Psoas muscle (tissue), 8 donors: Measurements from ENCODE around the gene MET. TPM values are rescaled to one million over a fixed set of nuclear protein-coding genes. Genes with fewer than 3 reads are reported as not detected.
A peak's percentile ranks its signal among the peaks of the same experiment; 100 is the strongest.

Experiments used
- ATAC-seq, 4 donors: fragments of 200-7000 bp; cut with Tn5 transposase; one replicate each; pipeline ENCODE4 v1.9.1; 2020; ENCODE audit warnings: moderate library complexity in 3 of 4, mild to moderate bottlenecking in 2 of 4
- DNase-seq, 2 donors: peaks; one replicate each; pipeline ENCODE4 v3.0.0-alpha.2; 2020
- H3K27ac ChIP-seq: fragments of 200-600 bp; one replicate; pipeline ENCODE4 v1.8.0; 2022
- H3K27me3 ChIP-seq, 3 donors: fragments of 200-600 bp in 1 of 3; one replicate each; pipeline versions ENCODE4 v1.6.1 to v1.8.0; 2013 to 2022; ENCODE audit warnings: low read length in 2 of 3, mild to moderate bottlenecking in 2 of 3, moderate library complexity in 1 of 3; ENCODE audit not compliant: insufficient read depth in 3 of 3
- H3K36me3 ChIP-seq, 2 donors: fragments of 200-600 bp in 1 of 2; one replicate each; pipeline versions ENCODE4 v1.6.1 to v1.8.0; 2013 to 2022; ENCODE audit warnings: low read depth in 1 of 2, mild to moderate bottlenecking in 1 of 2, moderate library complexity in 1 of 2; ENCODE audit not compliant: insufficient read depth in 1 of 2
- H3K4me1 ChIP-seq: fragments of 200-600 bp; one replicate; pipeline ENCODE4 v1.8.0; 2022
- H3K4me3 ChIP-seq: fragments of 200-600 bp; one replicate; pipeline ENCODE4 v1.8.0; 2022; ENCODE audit warnings: mild to moderate bottlenecking
- H3K9me3 ChIP-seq: fragments of 200-600 bp; one replicate; pipeline ENCODE4 v1.8.0; 2022
- WGBS, 3 donors: extraction: QIAGEN DNeasy Blood & Tissue Kit; methylation state at CpG; one replicate each; pipeline versions ENCODE4 v1.1.6 to v1.1.7; 2013; 5-methylcytosine and 5-hydroxymethylcytosine counted together
- intact Hi-C, 2 donors: fragments of 100-400 bp; cut with DNase I; formaldehyde crosslinking; loops; one replicate each; pipeline versions ENCODE4 v1.11.0 to v1.14.2; 2022
- polyA plus RNA-seq, 3 donors: library from polyadenylated mRNA; stranded (reverse); fragments of 200-250 nt; gene quantifications; one replicate each; pipeline ENCODE4 v1.2.3, GENCODE V29; 2013
- total RNA-seq, 4 donors: library from RNA; stranded (reverse); fragmentation: NEBNext Ultra II Directional in 2 of 4; extraction: Animal tissue kit (Norgen Biotek cat#: 25700) in 2 of 4; gene quantifications; one replicate each; pipeline versions ENCODE4 v1.2.1 to v1.2.4, GENCODE V29; 2021 to 2023
- TF ChIP-seq, protein P1 (sequence below): fragments of 200-600 bp; IDR thresholded peaks from one replicate; pipeline ENCODE4 v1.8.0; 2022; ENCODE audit warnings: antibody characterized with exemption
- donor health status: healthy with polysubstance abuse.
- donor health status: DM: no; HTN: no; CAD: no; lungs with moderate emphysema.
- donor health status: Bipolar disorder and iron deficiency.
- donor health status: healthy.
- donor health status: DM: yes; HTN: yes; CAD: no.
- donor health status: DM: no; HTN: no; CAD: no.
- donor health status: DM: no; HTN: no; CAD: no.
- donor health status: DM: yes; HTN: yes; CAD: no.

The MET gene
- total and polyA plus RNA-seq, 7 donors = 5.9 to 84.1 (median 23.2) TPM

DNA sequence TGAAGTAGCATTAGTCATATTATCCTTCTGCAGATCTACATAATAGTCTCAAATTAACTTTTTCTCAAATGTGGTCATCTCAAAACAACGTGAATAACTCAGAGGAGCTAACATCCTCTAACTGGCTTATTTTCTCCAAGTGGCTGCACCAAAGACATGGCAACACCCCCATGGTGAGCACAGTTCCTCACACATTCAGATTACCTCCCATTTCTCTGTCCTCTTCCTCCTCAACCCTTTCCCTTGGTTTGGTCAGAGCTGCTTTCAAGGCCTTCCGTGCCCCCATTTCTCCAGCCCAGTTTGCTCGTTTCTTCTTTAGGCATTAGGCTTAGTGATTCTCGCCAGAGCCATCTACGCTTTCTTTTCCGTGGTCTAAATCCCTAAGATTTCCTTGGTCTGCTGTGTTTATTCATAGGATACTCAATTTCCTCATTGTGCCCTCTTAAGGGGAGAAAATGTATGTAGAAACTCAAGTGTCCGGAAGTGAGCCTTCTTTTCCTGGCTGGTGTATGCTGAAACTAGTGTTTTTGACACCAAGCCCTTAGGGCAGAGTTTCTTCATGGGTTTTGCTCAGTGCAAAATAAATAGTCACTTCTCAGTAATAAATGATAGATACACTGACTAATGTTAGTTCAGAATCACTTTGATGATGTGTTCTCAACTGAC, 2.6 kb downstream of the MET start:
- Histone ChIP-seq H3K27me3 (no peaks in the 10 kb centered on the region), H3K4me3 (peak overlapping the region; percentile 81), H3K27ac (peak overlapping the region; percentile 93), H3K36me3 (no peaks in the 10 kb centered on the region), H3K9me3 (no peaks in the 10 kb centered on the region), H3K4me1 (peaks cover 27% of the 10 kb centered on the region)
- TF ChIP-seq, protein P1, sequence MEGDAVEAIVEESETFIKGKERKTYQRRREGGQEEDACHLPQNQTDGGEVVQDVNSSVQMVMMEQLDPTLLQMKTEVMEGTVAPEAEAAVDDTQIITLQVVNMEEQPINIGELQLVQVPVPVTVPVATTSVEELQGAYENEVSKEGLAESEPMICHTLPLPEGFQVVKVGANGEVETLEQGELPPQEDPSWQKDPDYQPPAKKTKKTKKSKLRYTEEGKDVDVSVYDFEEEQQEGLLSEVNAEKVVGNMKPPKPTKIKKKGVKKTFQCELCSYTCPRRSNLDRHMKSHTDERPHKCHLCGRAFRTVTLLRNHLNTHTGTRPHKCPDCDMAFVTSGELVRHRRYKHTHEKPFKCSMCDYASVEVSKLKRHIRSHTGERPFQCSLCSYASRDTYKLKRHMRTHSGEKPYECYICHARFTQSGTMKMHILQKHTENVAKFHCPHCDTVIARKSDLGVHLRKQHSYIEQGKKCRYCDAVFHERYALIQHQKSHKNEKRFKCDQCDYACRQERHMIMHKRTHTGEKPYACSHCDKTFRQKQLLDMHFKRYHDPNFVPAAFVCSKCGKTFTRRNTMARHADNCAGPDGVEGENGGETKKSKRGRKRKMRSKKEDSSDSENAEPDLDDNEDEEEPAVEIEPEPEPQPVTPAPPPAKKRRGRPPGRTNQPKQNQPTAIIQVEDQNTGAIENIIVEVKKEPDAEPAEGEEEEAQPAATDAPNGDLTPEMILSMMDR = no peak
- intact Hi-C loops = loop anchor here (5.0 kb wide), 3 partner anchors 33 to 103 kb away; no protein-coding TSS in a partner anchor
- ATAC-seq (no peak), DNase-seq (no peak)
- 46 to 66% (median 48%) methylated on average over 7 of the region's 7 CpGs for WGBS, 3 donors

DNA sequence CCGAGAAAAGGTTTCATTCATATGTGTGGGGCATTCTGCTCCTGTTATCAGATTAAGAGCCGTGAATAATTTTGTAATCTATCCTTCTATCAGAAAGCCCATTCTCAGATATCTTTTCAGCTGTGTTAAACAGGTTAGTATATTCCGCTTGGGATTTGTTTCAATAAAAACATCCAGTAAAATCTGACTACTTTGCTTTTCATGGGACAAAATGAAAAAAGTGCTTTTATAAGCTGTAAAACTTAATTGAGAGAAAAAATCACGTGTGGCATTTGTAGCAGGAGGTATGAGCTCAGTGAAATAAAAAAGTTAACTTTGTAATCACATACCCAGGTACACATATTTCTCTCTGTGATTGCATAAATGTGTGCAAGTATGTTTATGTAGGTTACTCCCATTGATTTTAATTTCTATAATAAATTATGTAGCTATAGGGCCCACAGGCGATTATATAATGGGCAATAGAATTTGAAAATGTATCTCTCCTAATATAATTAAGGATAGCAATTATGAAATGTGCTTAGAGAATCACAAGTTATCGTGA, 3.9 kb downstream of the MET start:
- peak overlapping the region; percentile 5 for H3K27ac ChIP-seq
- WGBS, 3 donors = 58 to 85% (median 65%) methylated on average over 6 of the region's 6 CpGs
- peaks cover 24% of the 10 kb centered on the region for H3K4me1 ChIP-seq
- no peaks in the 10 kb centered on the region for H3K36me3 ChIP-seq
- no peak overlapping the region for H3K4me3 ChIP-seq
- intact Hi-C loops = no loop called here
- DNase-seq (no peak), ATAC-seq (no peak)
- no peaks in the 10 kb centered on the region for H3K9me3 ChIP-seq
- H3K27me3 ChIP-seq = no peaks in the 10 kb centered on the region
- TF ChIP-seq, protein P1 = no peak

DNA sequence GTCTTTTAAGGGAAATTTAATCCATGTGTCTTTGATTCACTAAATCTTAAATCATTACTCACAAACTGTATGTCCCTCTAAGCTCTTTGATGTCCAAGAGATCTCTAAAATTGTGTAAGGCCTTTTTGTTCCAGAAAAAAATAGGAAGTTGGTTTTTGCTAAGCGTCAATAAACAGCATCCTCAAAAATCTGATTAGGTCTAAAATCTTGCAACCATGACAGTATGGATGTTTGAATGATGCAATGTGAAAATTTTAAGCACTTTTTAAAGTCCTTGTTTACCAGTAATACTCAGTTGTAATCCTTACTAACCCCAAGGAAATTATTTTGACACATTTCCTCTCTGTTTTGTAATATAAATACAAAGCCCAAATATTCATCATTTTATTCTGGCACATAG, 6.8 kb downstream of the MET start:
- Histone ChIP-seq H3K27ac (peak overlapping the region; percentile 20), H3K4me1 (peaks cover 19% of the 10 kb centered on the region), H3K27me3 (no peaks in the 10 kb centered on the region), H3K4me3 (no peak overlapping the region), H3K9me3 (no peaks in the 10 kb centered on the region), H3K36me3 (no peaks in the 10 kb centered on the region)
- ATAC-seq (no peak), DNase-seq (no peak)
- intact Hi-C loops = no loop called here
- TF ChIP-seq, protein P1 = no peak
- WGBS, 3 donors = 67 to 82% (median 78%) methylated on average over 1 of the region's 1 CpG

DNA sequence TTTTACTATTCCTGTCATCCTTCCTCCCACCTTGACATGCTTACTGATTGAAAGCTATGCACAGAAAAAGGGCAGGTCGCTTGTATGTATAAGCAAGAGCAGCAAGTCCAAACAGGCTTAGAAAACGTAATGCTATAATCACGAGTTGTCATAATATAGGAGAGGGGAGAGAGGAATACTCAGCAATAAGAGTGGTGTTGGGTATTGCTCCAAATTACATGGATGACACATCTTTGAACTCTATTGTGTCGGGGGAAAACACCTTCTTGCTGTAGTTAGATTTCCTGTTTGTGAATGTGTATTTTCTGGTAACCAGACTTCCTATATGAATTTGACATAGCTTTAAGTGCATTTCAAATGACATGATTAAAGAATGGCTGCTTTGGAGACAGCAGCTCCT, 7.5 kb downstream of the MET start:
- no peaks in the 10 kb centered on the region for H3K36me3 ChIP-seq
- intact Hi-C loops = no loop called here
- H3K27me3 ChIP-seq = no peaks in the 10 kb centered on the region
- no peak for DNase-seq
- TF ChIP-seq, protein P1 = no peak
- no peaks in the 10 kb centered on the region for H3K9me3 ChIP-seq
- ATAC-seq = peak in 2 of 4 donors; percentile 31 to 44
- H3K27ac ChIP-seq = peak overlapping the region; percentile 27
- whole genome bisulfite sequencing, 3 donors = 73 to 74% (median 74%) methylated on average over 4 of the region's 4 CpGs
- peaks cover 19% of the 10 kb centered on the region for H3K4me1 ChIP-seq
- no peak overlapping the region for H3K4me3 ChIP-seq
